Heart right ventricle (tissue), 16 donors: Measurements from ENCODE around the gene SPINK4. TPM values are rescaled to one million over a fixed set of nuclear protein-coding genes. Genes with fewer than 3 reads are reported as not detected.

Experiments used
- ATAC-seq, 8 donors: fragments of 200-7000 bp; cut with Tn5 transposase; one replicate each; pipeline ENCODE4 v1.9.1; 2020; ENCODE audit warnings: mild to moderate bottlenecking in 8 of 8, moderate library complexity in 8 of 8, moderate number of reproducible peaks in 1 of 8
- DNase-seq, 2 donors: peaks; one replicate each; pipeline ENCODE4 v3.0.0-alpha.2; 2020
- H3K27ac ChIP-seq, 10 donors: fragments of 200-600 bp; sonication (generic) in 2 of 10; one replicate each; pipeline versions ENCODE4 v1.5.0 to v1.8.0; 2020 to 2022; ENCODE audit warnings: mild to moderate bottlenecking in 3 of 10
- H3K27me3 ChIP-seq, 7 donors: fragments of 200-600 bp; one replicate each; pipeline ENCODE4 v1.8.0; 2021 to 2022; ENCODE audit warnings: mild to moderate bottlenecking in 2 of 7
- H3K36me3 ChIP-seq, 9 donors: fragments of 200-600 bp; sonication (generic) in 1 of 9; one replicate each; pipeline versions ENCODE4 v1.5.0 to v1.8.0; 2020 to 2022; ENCODE audit warnings: mild to moderate bottlenecking in 2 of 9
- H3K4me1 ChIP-seq, 9 donors: fragments of 200-600 bp; sonication (generic) in 1 of 9; one replicate each; pipeline versions ENCODE4 v1.5.0 to v1.8.0; 2020 to 2022; ENCODE audit warnings: mild to moderate bottlenecking in 4 of 9
- H3K4me3 ChIP-seq, 10 donors: fragments of 200-600 bp; sonication (generic) in 2 of 10; one replicate each; pipeline versions ENCODE4 v1.5.0 to v1.8.0; 2020 to 2022; ENCODE audit warnings: mild to moderate bottlenecking in 7 of 10, moderate library complexity in 2 of 10
- H3K9me3 ChIP-seq, 11 donors: fragments of 200-600 bp in 10 of 11; sonication (generic) in 2 of 11; one replicate each; pipeline versions ENCODE4 v1.5.0 to v1.8.0; 2013 to 2022; ENCODE audit warnings: mild to moderate bottlenecking in 2 of 11, control low read depth in 1 of 11, moderate library complexity in 1 of 11
- WGBS, 2 donors: extraction: QIAGEN DNeasy Blood & Tissue Kit; methylation state at CpG; one replicate each; pipeline ENCODE4 v1.1.7; 2013; ENCODE audit warnings: inconsistent platforms in 1 of 2; 5-methylcytosine and 5-hydroxymethylcytosine counted together
- intact Hi-C, 10 donors: fragments of 100-400 bp; cut with DNase I; formaldehyde crosslinking; loops; one replicate each; pipeline versions ENCODE4 v1.11.1 to v1.14.2; 2022
- polyA plus RNA-seq, 2 donors: library from polyadenylated mRNA; stranded (reverse); fragments of 200-250 nt; gene quantifications; one replicate each; pipeline ENCODE4 v1.2.3, GENCODE V29; 2013
- total RNA-seq, 10 donors: library from RNA; stranded (reverse); fragmentation: NEBNext Ultra II Directional in 3 of 10; extraction: Animal tissue kit (Norgen Biotek cat#: 25700) in 3 of 10; gene quantifications; one replicate each; pipeline versions ENCODE4 v1.2.1 to v1.2.4, GENCODE V29; 2021 to 2023
- TF ChIP-seq, protein P1 (sequence below), 9 donors: fragments of 200-600 bp; sonication (generic) in 2 of 9; IDR thresholded peaks; one replicate each; pipeline versions ENCODE4 v1.5.0 to v1.8.0; 2021 to 2022; ENCODE audit warnings: antibody characterized with exemption in 9 of 9, mild to moderate bottlenecking in 5 of 9, moderate library complexity in 1 of 9
- donor health status: Arrhythmogenic right ventricular cardiomyopathy.
- donor health status: ischemic (EF 13 %, LVEDD 7.1; RV severe dilation, severe dysfunction).
- donor health status: healthy with polysubstance abuse.
- donor health status: DM: no; HTN: yes; CAD: no.
- donor health status: DM: no; HTN: no; CAD: no.
- donor health status: ischemic (EF 25% LVEDD 6.9; RV normal size, moderate dysfunction).
- donor health status: ischemic (EF 25% LVEDD 5.7; RV mildly dilated, moderate dysfunction).
- donor health status: healthy.
- donor health status: DM: yes; HTN: yes; CAD: no.
- donor health status: Ischemic cardiomyopathy.
- donor health status: ischemic (EF 35%, LVEDD 5.7; RV mildly dilated, moderate dysfunction).
- donor health status: nonischemic (EF 11% LVEDD 7.7; RV severe dilation, severe dysfunction).
- donor health status: DM: yes; HTN: yes; CAD: no.
- donor health status: PGD.
- donor health status: ischemic (EF 29% LVEDD 5.4; RV normal size, mild dysfunction).
- donor health status: nonischemic (EF 23%, LVEDD 6.1; RV moderate dilation, normal function).

SPINK4 gene
- total and polyA plus RNA-seq, 12 donors: not detected

DNA sequence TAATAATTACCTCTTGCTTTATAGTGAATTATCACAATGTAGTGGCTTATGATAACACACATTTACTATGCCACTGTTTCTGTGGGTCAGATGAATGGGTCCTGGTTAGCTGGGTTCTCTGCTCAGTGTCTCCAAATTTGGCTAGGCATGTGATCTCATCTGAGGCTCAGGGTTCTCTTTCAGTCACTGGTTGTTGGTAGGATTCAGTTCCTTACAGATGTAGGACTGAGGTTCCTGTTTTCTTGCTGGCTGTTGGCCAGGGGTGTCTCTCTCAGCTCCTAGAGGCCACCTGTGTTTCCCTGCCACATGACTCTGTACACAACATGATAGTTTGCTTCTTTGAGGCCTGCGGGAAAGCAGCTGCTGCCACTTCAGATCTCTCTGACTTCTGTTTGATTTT lies 57.5 kb downstream of the SPINK4 start:
- Histone ChIP-seq H3K4me3 (no peak overlapping the region), H3K27me3 (no peaks in the 10 kb centered on the region), H3K4me1 (peaks cover 9 to 82% (median 55%) of the 10 kb centered on the region in 9 donors), H3K36me3 (peaks cover 0 to 100% (median 34%) of the 10 kb centered on the region in 9 donors), H3K9me3 (no peaks in the 10 kb centered on the region), H3K27ac (peak overlapping the region in 2 of 10 donors; percentile 19 to 43)
- DNase-seq (peak in 1 of 2 donors; percentile 33), ATAC-seq (peak in 7 of 8 donors; percentile 47 to 70 (median 60))
- intact Hi-C loops: loop anchor here in 1 of 10 donors (5.0 kb wide), 1 partner anchor 55 kb away; no protein-coding TSS in a partner anchor
- WGBS, 2 donors: 42 to 63% methylated on average over 1 of the region's 1 CpG
- TF ChIP-seq, protein P1, sequence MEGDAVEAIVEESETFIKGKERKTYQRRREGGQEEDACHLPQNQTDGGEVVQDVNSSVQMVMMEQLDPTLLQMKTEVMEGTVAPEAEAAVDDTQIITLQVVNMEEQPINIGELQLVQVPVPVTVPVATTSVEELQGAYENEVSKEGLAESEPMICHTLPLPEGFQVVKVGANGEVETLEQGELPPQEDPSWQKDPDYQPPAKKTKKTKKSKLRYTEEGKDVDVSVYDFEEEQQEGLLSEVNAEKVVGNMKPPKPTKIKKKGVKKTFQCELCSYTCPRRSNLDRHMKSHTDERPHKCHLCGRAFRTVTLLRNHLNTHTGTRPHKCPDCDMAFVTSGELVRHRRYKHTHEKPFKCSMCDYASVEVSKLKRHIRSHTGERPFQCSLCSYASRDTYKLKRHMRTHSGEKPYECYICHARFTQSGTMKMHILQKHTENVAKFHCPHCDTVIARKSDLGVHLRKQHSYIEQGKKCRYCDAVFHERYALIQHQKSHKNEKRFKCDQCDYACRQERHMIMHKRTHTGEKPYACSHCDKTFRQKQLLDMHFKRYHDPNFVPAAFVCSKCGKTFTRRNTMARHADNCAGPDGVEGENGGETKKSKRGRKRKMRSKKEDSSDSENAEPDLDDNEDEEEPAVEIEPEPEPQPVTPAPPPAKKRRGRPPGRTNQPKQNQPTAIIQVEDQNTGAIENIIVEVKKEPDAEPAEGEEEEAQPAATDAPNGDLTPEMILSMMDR (IDR thresholded peaks at IDR 0.05): no peak

Other genes starting within 250 kb of the SPINK4 start
- gene APTX, start 238.5 kb upstream of the SPINK4 start, total RNA-seq: 10 to 100 TPM; 13.6 to 26.5 (median 15.6) TPM
- gene APTX, start 238.5 kb upstream of the SPINK4 start, polyA plus RNA-seq: 10 to 100 TPM; 21.4 to 24.7 TPM
- 10 to 100 TPM; 46.7 to 90.4 (median 54.7) TPM for gene DNAJA1, start 214.9 kb upstream of the SPINK4 start, total RNA-seq
- 10 to 100 TPM; 27.3 to 80.6 TPM for gene DNAJA1, start 214.9 kb upstream of the SPINK4 start, polyA plus RNA-seq
- 10 to 100 TPM; 14.9 to 18.5 (median 17.3) TPM for gene SMU1, start 163.5 kb upstream of the SPINK4 start, total RNA-seq
- 1 to 10 TPM; 5.8 to 8.5 TPM for gene SMU1, start 163.5 kb upstream of the SPINK4 start, polyA plus RNA-seq
- 100 to 1,000 TPM in 1 of 10 donors, 10 to 100 TPM in 9; 30.0 to 117 (median 43.1) TPM for gene B4GALT1, start 72.8 kb upstream of the SPINK4 start, total RNA-seq
- gene B4GALT1, start 72.8 kb upstream of the SPINK4 start, polyA plus RNA-seq: 10 to 100 TPM; 14.8 to 29.0 TPM
- gene BAG1, start 24.5 kb downstream of the SPINK4 start, total RNA-seq: 100 to 1,000 TPM in 8 of 10 donors, 10 to 100 TPM in 2; 95.3 to 159 (median 132) TPM
- gene BAG1, start 24.5 kb downstream of the SPINK4 start, polyA plus RNA-seq: 100 to 1,000 TPM in 1 of 2 donors, 10 to 100 TPM in 1; 71.9 to 148 TPM
- 10 to 100 TPM; 41.4 to 57.2 (median 53.5) TPM for gene CHMP5, start 24.9 kb downstream of the SPINK4 start, total RNA-seq
- gene CHMP5, start 24.9 kb downstream of the SPINK4 start, polyA plus RNA-seq: 10 to 100 TPM; 24.1 to 55.6 TPM
- gene NFX1, start 50.3 kb downstream of the SPINK4 start, total RNA-seq: 10 to 100 TPM; 27.9 to 44.1 (median 34.5) TPM
- gene NFX1, start 50.3 kb downstream of the SPINK4 start, polyA plus RNA-seq: 10 to 100 TPM; 14.5 to 15.1 TPM
- gene AQP7, start 162.4 kb downstream of the SPINK4 start, total RNA-seq: 100 to 1,000 TPM in 9 of 10 donors, 10 to 100 TPM in 1; 80.2 to 250 (median 133) TPM
- gene AQP7, start 162.4 kb downstream of the SPINK4 start, polyA plus RNA-seq: 100 to 1,000 TPM in 1 of 2 donors, 10 to 100 TPM in 1; 28.2 to 255 TPM
- 10 to 100 TPM in 5 of 10 donors, 1 to 10 TPM in 5; 1.9 to 37.2 (median 10.1) TPM for gene AQP3, start 207.4 kb downstream of the SPINK4 start, total RNA-seq
- gene AQP3, start 207.4 kb downstream of the SPINK4 start, polyA plus RNA-seq: 10 to 100 TPM in 1 of 2 donors, 1 to 10 TPM in 1; 9.2 to 14.4 TPM
- gene NOL6, start 233.8 kb downstream of the SPINK4 start, total RNA-seq: 10 to 100 TPM; 13.0 to 23.2 (median 14.1) TPM
- gene NOL6, start 233.8 kb downstream of the SPINK4 start, polyA plus RNA-seq: 10 to 100 TPM; 20.9 to 21.6 TPM